GM13977 (cell line): ENCODE results near the gene RFT1.

Experiments used
- DNase-seq: peaks from one replicate; pipeline ENCODE4 v3.0.0; 2012; ENCODE audit warnings: low spot score
- CTCF ChIP-seq: IDR thresholded peaks from 2 replicates; pipeline ENCODE4 v1.5.1; 2012; ENCODE audit warnings: mild to moderate bottlenecking, control low read depth; ENCODE audit not compliant: insufficient read depth; ENCODE audit errors: extremely low read depth, missing control alignments
- in situ Hi-C: fragments of 300-500 bp; cut with MboI; formaldehyde crosslinking; loops from one replicate; pipeline ENCODE4 v1.12.0; 2022; ENCODE audit warnings: low sequenced_read_pairs, low pct_unique_long_range_greater_than_20kb, mixed read lengths, inconsistent platforms; ENCODE audit not compliant: unreplicated experiment

RFT1 gene, protein sequence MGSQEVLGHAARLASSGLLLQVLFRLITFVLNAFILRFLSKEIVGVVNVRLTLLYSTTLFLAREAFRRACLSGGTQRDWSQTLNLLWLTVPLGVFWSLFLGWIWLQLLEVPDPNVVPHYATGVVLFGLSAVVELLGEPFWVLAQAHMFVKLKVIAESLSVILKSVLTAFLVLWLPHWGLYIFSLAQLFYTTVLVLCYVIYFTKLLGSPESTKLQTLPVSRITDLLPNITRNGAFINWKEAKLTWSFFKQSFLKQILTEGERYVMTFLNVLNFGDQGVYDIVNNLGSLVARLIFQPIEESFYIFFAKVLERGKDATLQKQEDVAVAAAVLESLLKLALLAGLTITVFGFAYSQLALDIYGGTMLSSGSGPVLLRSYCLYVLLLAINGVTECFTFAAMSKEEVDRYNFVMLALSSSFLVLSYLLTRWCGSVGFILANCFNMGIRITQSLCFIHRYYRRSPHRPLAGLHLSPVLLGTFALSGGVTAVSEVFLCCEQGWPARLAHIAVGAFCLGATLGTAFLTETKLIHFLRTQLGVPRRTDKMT

GRCh38 chr3:53130179-53131061, at the start of gene RFT1:
RFT1 (minus strand) TSS chr3:53130435; CDS start chr3:53130400, 35 bp downstream.
- TF ChIP-seq CTCF: no peak
- in situ Hi-C loops: loop anchor here (5.0 kb wide), 1 partner anchor 62 kb away; no protein-coding TSS in a partner anchor
- DNase-seq: peak; percentile 89

GRCh38 chr3:53179580-53179979, 49.3 kb upstream of the RFT1 start:
- no peak for TF ChIP-seq CTCF
- DNase-seq: no peak
- in situ Hi-C loops: no loop called here

GRCh38 chr3:53178246-53178645, 48.0 kb upstream of the RFT1 start:
- in situ Hi-C loops: no loop called here
- TF ChIP-seq CTCF: no peak

GRCh38 chr3:53175613-53176540, 45.6 kb upstream of the RFT1 start:
- in situ Hi-C loops: no loop called here
- no peak for TF ChIP-seq CTCF
- no peak for DNase-seq

More at GRCh38 chr3:53178246-53178645, 48.0 kb upstream of the RFT1 start:
- DNase-seq: no peak

- in situ Hi-C loops: no loop called here
- peak; percentile 69 for DNase-seq
- TF ChIP-seq CTCF: peak; percentile 44
Observed at GRCh38 chr3:53174346-53175250, 44.4 kb upstream of the RFT1 start.
